NCI-H187 treated with DMSO at 0.1 percent for 48 hours (cell line): ENCODE data around the gene BIN2.
"Not testable (repeated sequence)": the region's sequence is repeated elsewhere in the genome, so short reads cannot be mapped to it uniquely, and the experiment has no call there.

Source experiments
- DNase-seq: peaks from one replicate; lab custom pipeline; 2025; lab: John Stamatoyannopoulos, UW

Gene BIN2

GRCh38 chr12:51307655-51308593 is 16.1 kb downstream of the BIN2 start:
- no peak for DNase-seq

- no peak for DNase-seq
These were observed 17.5 kb downstream of the BIN2 start for GRCh38 chr12:51306507-51306906.

- not testable (repeated sequence) for DNase-seq
These were observed 23.2 kb downstream of the BIN2 start for GRCh38 chr12:51300768-51301167.

GRCh38 chr12:51295651-51296050 is 28.3 kb downstream of the BIN2 start:
- DNase-seq: no peak

GRCh38 chr12:51294097-51294496 is 29.9 kb downstream of the BIN2 start:
- DNase-seq: not testable (repeated sequence)

GRCh38 chr12:51293696-51294095 is 30.3 kb downstream of the BIN2 start:
- DNase-seq: no peak

- DNase-seq: not testable (repeated sequence)
These were observed 32.1 kb downstream of the BIN2 start for GRCh38 chr12:51291603-51292513.

- no peak for DNase-seq
These were observed 38.1 kb downstream of the BIN2 start for GRCh38 chr12:51285843-51286242.

- no peak for DNase-seq
These were observed 42.6 kb downstream of the BIN2 start for GRCh38 chr12:51281202-51281924.

- no peak for DNase-seq
These were observed 48.9 kb downstream of the BIN2 start for GRCh38 chr12:51275088-51275487.

GRCh38 chr12:51272810-51273209 is 51.2 kb downstream of the BIN2 start:
- not testable (repeated sequence) for DNase-seq

- no peak for DNase-seq
These were observed 52.9 kb downstream of the BIN2 start for GRCh38 chr12:51270951-51271518.

- DNase-seq: no peak
These were observed 53.7 kb downstream of the BIN2 start, which contains the start of gene SMAGP for GRCh38 chr12:51270067-51270950. Gene SMAGP (minus strand): TSS chr12:51270415. CDS start chr12:51269278, 1,137 bp downstream.

- DNase-seq: no peak
These were observed 54.6 kb downstream of the BIN2 start for GRCh38 chr12:51269174-51270066.

GRCh38 chr12:51265024-51265423 is 59.0 kb downstream of the BIN2 start:
- no peak for DNase-seq

- no peak for DNase-seq
These were observed 59.7 kb downstream of the BIN2 start for GRCh38 chr12:51264297-51264696.

GRCh38 chr12:51263341-51263740 is 60.6 kb downstream of the BIN2 start:
- DNase-seq: no peak

- no peak for DNase-seq
These were observed 61.2 kb downstream of the BIN2 start for GRCh38 chr12:51262758-51263177.

GRCh38 chr12:51259600-51259999 is 64.4 kb downstream of the BIN2 start:
- DNase-seq: not testable (repeated sequence)
